HFFc6 (cell line): ENCODE data around the gene DIPK1A. TPM values are rescaled to one million over a fixed set of nuclear protein-coding genes. Genes with fewer than 3 reads are reported as not detected.

ENCODE experiments used
- DNase-seq: peaks from one replicate; pipeline ENCODE4 v3.0.0-alpha.2; 2018
- H3K27ac Mint-ChIP-seq: 2 replicates; pipeline ENCODE4 v1.8.0; 2020; ENCODE audit warnings: mild to moderate bottlenecking, mixed read lengths
- H3K27me3 Mint-ChIP-seq: 2 replicates; pipeline ENCODE4 v1.8.0; 2021; ENCODE audit warnings: mild to moderate bottlenecking, moderate library complexity, mixed read lengths; ENCODE audit not compliant: insufficient read depth
- H3K36me3 Mint-ChIP-seq: 2 replicates; pipeline ENCODE4 v1.8.0; 2021; ENCODE audit warnings: low read depth, mixed read lengths
- H3K4me1 Mint-ChIP-seq: 2 replicates; pipeline ENCODE4 v1.8.0; 2020; ENCODE audit warnings: low read depth, mixed read lengths
- H3K4me3 Mint-ChIP-seq: 2 replicates; pipeline ENCODE4 v1.8.0; 2020; ENCODE audit warnings: mild to moderate bottlenecking, moderate library complexity, mixed read lengths
- H3K9me3 Mint-ChIP-seq: 2 replicates; pipeline ENCODE4 v1.8.0; 2020; ENCODE audit warnings: mild to moderate bottlenecking, mixed read lengths
- CTCF ChIP-seq: fragments of 200-600 bp; sonication (generic); IDR thresholded peaks from 2 replicates; pipeline ENCODE4 v1.5.0; 2021; ENCODE audit warnings: antibody characterized with exemption, mild to moderate bottlenecking
- total RNA-seq, 6 experiments: library from RNA; stranded (reverse); fragmentation: NEBNext Ultra II Directional; extraction: Animal tissue kit (Norgen Biotek cat#: 25700); gene quantifications; 2 replicates in 1 of 6; 3 replicates in 5 of 6; pipeline ENCODE4 v1.2.3, GENCODE V29; 2021

DIPK1A gene
- total RNA-seq, 6 experiments from 2014 or later = 18.9 to 24.5 (median 21.9) TPM

- H3K27ac Mint-ChIP-seq = no peak overlapping the region
- DNase-seq = no peak
- peaks cover 9% of the 10 kb centered on the region for H3K4me1 Mint-ChIP-seq
These were observed 88.5 kb downstream of the DIPK1A start for GRCh38 chr1:92872719-92873118.

GRCh38 chr1:92870591-92870990, 90.7 kb downstream of the DIPK1A start:
- TF ChIP-seq CTCF = no peak
- H3K4me1 Mint-ChIP-seq = no peaks in the 10 kb centered on the region
- H3K9me3 Mint-ChIP-seq = peaks cover 5% of the 10 kb centered on the region

More at GRCh38 chr1:92872719-92873118, 88.5 kb downstream of the DIPK1A start:
- peaks cover 5% of the 10 kb centered on the region for H3K36me3 Mint-ChIP-seq
- H3K4me3 Mint-ChIP-seq = no peak overlapping the region
- H3K9me3 Mint-ChIP-seq = peaks cover 5% of the 10 kb centered on the region
- TF ChIP-seq CTCF = no peak
- no peaks in the 10 kb centered on the region; the same call in 1 of the 2 replicates for H3K27me3 Mint-ChIP-seq

GRCh38 chr1:92864131-92864530, 97.1 kb downstream of the DIPK1A start:
- no peaks in the 10 kb centered on the region for H3K36me3 Mint-ChIP-seq
- H3K4me1 Mint-ChIP-seq = peaks cover 13% of the 10 kb centered on the region
- no peak overlapping the region for H3K4me3 Mint-ChIP-seq
- no peaks in the 10 kb centered on the region for H3K9me3 Mint-ChIP-seq
- no peaks in the 10 kb centered on the region; the same call in 1 of the 2 replicates for H3K27me3 Mint-ChIP-seq
- no peak for TF ChIP-seq CTCF
- DNase-seq = no peak
- no peak overlapping the region for H3K27ac Mint-ChIP-seq

More at GRCh38 chr1:92870591-92870990, 90.7 kb downstream of the DIPK1A start:
- no peak for DNase-seq
- Mint-ChIP-seq H3K27me3 (no peaks in the 10 kb centered on the region; the same call in none of the 2 replicates), H3K27ac (no peak overlapping the region), H3K4me3 (no peak overlapping the region), H3K36me3 (peaks cover 5% of the 10 kb centered on the region)

GRCh38 chr1:92862605-92863004, 98.7 kb downstream of the DIPK1A start:
- H3K27ac Mint-ChIP-seq = no peak overlapping the region
- H3K9me3 Mint-ChIP-seq = no peaks in the 10 kb centered on the region
- H3K36me3 Mint-ChIP-seq = no peaks in the 10 kb centered on the region
- no peaks in the 10 kb centered on the region; the same call in 1 of the 2 replicates for H3K27me3 Mint-ChIP-seq
- H3K4me1 Mint-ChIP-seq = peaks cover 19% of the 10 kb centered on the region
- DNase-seq = no peak
- H3K4me3 Mint-ChIP-seq = no peak overlapping the region
- no peak for TF ChIP-seq CTCF

- no peak for TF ChIP-seq CTCF
- H3K27me3 Mint-ChIP-seq = no peaks in the 10 kb centered on the region
- no peaks in the 10 kb centered on the region for H3K9me3 Mint-ChIP-seq
- H3K36me3 Mint-ChIP-seq = no peaks in the 10 kb centered on the region
- H3K4me3 Mint-ChIP-seq = peak overlapping the region; percentile 29; the same call in 1 of the 2 replicates
- no peak for DNase-seq
- H3K27ac Mint-ChIP-seq = no peak overlapping the region
- H3K4me1 Mint-ChIP-seq = peaks cover 19% of the 10 kb centered on the region
These were observed 101.7 kb downstream of the DIPK1A start for GRCh38 chr1:92859400-92860039.
